Medulla oblongata (tissue), 1 donor: ENCODE measurements around the gene PITPNM1.

Experiments
- DNase-seq: peaks from one replicate; pipeline ENCODE4 v3.0.0-alpha.2; 2015; ENCODE audit errors: extremely low spot score

PITPNM1 gene

DNA sequence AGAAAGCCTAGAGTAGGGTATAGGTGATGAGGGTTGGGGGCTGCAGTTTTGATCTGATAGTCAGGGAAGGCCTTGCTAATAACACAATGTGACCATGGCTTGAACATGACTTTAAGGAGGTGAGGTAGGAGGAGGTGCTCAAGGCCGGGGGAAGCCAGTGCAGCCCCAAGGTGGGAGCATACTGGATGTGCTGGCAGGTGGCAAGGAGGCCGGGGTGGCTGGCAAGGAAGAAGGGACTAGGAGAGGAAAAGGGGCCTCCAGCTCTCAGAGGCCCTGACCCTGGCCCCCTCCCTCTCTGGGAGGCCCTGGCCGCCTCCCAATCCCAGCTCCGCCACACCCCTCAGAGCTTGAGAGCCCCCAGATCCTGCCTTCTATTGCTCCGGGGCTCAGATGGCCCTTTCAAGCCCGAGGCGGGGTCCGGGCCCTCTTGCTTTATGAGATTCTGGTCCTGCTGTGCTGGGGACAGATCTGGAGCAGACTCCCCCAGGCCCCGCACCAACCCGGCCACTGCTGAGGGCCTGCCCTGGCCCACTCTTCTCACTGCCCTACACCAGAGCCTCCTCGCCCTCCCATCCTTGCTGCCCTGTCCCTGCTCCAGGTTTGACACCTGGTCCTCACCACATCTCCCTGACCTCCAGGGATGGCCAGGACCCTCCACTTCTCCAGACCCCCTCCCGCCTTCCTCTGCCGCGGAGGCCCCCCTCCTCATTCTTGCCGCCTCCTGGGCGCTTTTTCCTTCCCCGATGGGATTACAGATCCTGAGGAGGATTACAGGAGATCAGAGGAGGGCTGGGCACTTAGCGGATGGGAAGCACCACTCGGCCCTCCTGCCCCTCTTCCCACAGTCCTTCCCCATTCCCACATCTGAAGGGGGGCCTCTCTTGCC, 1.8 kb downstream of the PITPNM1 start:
- no peak for DNase-seq

DNA sequence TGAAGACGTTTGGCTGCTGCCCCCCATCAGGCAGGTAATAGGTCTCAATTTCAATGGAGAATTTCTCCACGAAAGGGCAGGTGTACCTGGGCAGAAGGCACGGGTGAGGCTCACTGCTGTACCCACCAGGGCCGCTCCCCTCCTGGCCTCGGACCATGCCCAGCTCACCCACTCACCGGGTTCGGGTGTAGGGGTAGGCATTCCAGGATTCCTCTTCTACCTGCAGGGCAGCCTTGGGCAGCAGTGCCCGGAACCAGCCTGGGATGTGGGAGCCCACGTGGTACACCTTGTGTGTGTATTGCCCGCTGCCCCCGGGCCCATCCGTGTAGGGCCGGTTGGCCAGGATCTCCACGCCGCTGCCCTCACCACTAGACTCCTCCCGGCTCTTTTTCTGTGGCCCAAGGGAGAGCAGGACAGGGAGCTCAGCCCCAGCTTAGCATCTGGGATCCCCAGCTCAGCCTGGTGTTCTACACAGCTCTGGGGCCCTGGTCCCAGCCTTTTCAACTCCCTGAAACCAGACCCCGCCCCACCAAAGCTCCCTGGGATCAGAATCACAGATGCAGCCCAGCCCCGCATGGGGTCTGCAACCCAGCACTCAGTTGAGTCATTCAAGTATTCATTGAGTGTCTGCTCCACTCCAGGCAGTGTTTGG, 2.7 kb downstream of the PITPNM1 start:
- no peak for DNase-seq

DNA sequence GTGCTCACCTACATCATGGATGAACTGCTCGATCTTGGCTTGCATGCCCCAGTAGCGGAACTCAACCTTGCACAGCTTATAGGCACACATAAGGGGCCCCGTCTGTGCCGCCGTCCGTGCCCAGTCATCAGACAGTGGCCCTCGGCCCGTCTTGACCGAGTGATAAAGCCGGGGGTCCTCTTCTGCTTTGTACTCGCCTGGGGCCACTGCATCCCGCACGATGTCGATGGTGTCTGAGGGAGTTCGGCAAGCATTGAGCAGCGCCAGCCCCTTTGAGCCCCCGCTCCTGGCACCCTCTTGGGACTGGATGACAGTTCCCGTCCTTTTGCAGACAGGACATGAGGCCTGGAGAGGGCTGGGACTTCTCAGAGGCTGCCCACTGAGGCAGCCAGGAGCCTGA, 3.3 kb downstream of the PITPNM1 start:
- DNase-seq, result no peak

DNA sequence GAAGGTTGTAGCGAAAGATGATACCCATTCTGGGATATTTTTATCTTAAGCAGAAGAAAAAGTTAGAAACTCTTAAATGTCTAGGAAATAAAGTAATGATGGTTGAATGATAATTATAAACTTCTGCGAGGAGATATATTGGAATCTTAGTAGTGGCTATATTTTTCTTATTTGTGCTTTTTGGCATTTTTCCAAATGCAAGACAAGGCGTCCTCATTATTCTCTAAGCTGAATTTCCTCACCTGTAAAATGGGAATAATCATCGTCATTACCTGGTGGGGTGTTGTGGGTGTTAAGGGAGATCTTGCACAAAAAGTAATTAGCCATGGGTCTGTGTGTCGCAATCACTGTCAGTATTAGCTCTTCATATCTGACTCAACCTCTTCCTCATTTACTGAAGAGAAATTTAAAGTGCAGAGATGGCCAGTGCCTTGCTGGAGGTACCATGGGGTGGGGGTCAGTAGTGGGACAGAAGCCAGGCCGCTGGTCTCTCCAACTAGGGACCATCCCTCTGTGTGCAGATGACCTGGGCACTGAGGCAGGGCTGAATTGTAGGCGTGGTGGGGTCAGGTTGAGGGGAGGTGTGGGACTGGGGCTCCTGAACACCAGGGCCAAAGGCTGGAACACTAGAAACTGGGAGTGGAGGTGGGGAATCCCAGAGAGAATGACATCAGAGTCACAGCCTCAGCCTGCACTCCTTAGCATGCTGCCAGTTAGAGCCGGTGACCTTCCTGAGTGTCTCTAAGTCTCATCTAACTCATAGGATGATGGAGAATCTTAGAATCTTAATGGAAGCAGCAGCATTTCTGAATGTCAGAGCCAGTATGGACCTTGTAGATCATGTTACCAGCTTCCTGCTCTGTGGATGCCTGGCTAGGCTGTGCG, 4.1 kb downstream of the PITPNM1 start:
- no peak for DNase-seq

DNA sequence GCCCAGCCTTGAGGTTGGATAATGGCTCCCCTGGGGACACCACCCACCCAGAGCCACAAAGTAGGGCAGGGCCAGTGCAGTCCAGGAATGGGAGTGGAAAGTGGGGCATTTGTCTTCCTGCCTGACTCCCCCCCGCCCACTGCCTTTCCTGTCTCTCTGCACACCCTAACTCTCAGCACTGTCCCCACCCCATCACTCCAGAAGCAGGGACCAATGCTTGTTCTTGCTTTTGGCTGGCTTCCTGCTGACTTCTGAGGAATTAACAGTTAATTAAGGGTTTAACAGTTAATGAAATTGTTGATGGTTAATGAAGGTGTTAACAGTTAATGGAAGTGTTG, 4.7 kb downstream of the PITPNM1 start:
- DNase-seq, result no peak

DNA sequence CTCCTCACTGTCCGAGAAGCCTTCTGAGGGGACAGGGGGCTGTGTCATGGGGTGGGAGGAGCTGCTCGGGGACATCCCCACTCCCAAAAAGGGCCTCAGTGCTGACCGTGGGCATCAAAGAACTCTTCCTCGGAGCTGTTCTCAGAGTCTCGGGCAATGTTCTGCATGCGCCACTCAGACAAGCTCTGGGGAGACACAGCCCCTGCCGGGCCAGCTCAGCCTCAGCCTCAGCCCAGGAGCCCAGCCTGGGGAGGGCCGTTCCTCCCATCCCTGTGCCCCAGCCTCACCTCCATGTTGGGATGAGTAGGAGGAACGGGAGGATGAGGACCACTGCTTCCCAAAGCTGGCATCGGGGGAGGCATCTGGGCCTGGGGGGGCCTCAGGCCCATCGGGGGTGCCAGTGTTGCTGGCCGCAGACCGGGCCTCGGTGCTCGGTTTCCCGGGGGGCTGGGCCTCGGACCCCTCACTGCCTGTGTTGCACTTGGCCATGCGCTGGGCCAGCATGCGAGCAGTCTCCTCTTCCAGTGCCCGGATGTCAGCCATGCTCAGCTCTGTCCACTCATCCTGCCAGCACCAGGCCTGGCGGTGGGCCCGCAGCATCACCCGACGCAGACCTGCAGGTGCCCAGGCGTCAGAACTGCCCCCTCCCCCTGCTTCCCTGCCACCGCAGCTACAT, 5.2 kb downstream of the PITPNM1 start:
- DNase-seq, result no peak

DNA sequence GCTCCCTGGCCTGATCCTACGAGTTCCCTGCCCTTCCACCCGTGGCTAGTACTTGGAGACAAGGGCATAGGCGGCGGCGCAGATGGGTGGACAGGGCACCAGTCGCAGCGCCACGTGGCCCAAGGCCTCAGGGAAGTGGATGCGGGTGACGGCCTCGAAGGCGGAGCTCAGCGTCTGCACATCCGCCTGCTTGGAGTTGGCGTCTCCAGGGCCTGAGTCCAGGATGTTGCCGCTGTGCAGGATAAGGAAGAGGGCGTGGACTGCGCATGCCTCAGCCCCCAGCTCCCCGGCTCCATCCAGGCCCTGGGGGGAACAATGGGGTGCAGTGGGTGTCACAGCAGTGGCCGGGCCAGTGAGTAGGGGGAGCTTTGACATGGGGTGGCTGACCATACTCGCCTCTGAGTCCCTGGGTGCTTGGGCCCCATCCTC, 6.6 kb downstream of the PITPNM1 start:
- no peak for DNase-seq

DNA sequence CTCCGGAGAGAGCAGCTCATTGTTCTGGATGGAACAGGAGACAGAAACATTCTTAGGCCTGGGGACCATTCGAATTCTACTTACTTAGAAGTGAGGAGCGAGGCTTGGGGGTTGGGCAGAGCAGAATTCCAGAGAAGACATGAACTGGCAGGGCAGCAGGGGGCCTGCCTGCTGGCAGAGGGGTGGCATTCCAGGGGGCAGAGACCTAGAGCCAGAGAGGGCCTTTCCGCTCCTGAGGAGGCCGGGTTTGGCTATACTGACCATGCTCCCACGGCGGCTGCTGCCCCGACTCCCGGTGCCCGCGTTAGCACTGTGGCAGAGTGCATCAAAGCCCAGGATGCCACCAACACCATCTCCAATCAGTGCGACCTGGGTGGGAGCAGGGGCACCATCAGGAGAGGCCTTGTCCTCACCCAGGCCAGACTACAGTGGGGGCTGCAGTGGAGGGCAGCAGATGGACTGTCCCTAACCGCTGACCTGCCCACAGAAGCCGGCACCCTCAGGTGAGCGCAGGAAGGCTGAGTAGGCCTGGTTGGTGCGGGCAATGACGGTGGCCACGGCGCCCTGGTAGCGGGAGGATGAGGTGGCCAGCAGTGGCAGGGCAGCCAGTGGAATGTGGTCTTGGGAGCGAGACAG, 7.4 kb downstream of the PITPNM1 start:
- DNase-seq, result no peak

DNA sequence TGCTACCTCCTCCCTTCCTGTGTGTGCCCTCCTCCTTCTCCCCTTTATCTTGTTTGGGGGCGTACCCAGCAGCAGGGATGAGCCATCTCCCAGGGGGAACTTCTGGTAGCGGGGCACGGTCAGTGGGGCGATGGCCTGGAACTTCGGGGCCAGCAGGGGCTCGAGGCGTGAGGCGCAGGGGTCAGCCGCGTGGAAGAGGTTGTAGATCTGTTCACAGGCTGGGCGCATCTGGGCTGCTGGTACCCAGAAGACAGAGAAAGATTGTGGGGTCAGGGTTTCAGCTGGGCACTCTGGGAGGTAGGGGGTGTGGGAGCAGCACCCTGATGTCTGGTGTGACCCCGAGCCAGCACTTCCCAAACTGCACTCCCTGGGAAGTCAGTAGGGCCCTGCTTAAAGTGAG, 9.1 kb downstream of the PITPNM1 start:
- no peak for DNase-seq

DNA sequence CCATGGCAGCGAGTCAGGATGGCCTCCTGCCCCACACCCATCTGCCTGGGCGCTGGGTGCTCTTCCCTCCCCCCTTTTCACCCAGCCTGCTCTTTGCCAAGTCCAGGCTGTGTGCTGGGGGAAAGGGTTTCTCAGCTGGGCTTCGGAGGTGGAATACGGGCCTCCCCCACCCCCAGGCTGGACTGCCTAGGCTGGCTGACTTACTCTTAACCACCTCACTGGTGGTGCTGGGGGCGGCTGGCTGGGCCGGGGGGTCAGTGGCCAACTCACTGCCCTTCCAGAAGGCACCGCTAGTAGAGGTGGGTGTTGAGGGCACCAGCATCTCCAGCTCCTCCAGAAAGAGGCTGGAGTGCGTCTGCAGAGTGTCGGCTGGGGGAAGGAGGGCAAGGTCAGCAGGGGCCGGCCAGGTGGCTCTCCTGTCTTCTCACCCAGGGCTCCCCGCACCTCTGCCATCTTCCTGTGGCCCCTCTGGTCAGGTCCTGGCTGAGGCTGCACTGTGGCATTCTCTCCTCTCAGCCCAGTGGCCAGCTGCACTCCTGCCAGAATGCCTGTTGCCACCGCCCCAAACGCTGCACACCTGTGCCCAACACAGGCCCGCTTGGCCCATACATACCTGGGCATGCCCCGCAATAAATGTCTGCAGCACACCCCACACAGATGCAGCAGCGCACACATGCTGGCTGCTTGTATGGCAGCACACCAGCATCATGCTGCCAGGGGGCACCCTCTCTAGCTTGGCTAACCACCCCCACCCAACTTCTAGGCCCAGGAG, 9.7 kb downstream of the PITPNM1 start:
- DNase-seq, result no peak

DNA sequence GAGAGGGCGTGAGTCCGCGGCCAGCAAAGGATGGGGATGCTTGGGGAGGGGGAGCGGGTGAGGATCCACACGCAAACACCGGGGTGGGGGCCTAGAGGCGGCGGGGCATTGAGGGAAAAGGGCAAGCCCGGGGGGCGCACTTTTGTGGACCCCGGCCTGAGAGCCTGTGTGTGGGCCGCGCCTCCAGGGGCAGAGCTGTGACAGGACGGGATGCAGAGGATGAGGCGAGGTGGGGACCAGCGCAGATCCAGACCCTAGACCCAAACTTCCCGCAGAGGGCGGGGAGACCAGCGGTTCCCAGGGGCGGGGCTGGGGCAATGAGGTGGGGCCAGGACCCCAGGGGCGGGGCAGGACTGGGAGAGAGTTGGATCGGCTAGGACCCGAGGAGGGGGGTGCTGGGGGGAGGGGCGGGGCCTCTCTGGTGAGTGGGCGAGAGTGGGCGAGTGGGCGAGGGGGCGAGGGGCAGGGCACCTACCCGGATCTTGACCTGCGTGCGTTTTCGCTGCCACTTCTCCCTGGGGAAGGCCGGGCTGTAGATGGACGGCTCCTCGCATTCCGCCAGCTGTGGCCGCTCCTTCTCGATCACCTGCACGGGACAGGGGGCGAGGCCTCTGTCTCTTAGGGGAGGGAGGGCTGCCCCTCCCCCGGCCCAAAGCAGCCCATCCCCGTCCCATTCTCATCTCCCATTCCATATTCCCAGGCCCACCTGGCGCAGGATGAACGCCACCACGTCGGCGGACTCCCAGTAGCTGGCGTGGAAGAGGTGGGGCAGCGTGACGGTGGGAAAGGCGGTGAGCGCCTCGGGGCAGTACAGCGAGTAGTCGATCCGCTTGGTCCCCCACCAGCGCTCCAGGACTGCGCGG, 10.6 kb downstream of the PITPNM1 start:
- no peak for DNase-seq

DNA sequence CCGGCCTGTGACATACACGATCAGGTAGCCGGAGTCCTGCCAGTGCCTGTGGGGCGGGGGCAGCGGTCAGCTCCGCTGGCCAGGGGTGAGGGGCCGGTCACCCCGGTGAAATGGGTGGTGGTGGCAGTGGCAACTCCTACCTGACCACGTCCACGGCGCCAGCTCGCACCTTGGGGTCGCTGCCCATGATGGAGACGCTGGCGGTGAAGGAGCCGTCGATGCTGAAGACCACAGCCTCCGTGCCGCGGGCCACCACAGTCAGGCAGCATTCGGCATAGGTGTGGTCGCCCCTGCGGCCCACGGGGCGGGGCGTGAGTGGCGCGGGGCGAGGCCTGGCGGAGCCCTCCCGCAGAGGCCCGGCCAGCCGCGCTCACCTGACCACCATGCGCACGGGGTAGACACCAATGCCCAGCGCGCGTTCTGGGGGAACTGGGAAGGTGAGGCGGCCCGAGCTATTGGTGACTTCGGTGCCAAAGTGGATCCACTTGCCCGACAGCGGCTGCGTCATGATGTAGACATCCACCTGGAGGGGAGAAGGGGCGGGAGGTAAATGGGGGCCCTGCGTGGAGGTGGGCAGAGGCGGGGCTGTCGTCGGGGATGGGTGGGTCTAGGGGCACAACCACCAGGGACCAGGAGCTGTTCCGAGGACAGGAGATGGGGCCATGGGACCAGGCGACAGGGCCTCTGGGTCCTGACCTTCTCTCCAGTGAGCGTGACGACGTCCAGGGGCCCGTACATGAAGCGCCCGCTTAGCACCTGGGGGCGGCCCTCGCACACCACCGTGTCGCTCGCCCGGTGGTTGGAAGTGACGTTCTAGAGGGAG, 11.4 kb downstream of the PITPNM1 start:
- DNase-seq, result no peak

DNA sequence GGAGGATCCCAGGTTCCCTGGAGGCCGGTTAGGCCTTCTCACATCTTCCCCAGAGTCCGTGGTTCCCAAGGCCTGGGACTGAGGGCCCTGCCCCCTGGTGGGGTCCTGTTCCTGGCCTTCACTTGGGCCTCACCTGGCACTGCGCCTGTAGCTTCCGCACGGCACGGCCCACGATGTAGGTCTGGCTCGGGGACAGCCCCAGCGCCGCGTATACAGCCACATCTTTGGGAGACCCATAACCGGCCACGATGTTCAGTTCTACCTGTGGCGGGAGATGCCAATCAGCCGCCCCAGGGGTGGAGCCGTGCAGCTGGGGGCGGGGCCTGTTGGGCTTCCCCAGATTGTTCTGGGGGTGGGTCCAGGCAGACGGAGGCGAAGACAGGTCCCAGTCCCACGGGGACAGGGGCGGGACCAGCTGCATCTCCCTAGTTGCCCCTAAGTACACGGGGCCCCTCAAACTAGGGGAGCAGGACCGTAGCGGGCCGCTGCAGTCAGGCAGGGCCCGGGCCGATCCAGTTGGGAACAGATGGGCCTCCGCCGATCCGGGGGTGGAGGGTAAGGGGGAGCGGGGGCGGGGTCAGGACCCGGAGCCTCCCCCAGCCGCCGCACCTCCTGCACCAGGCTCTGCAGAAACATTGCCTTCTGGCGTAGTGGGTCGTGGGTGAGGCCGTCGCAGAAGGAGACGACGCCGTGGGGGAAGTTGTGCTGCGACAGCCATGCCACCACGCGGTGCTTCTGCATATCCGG, 12.2 kb downstream of the PITPNM1 start:
- no peak for DNase-seq

DNA sequence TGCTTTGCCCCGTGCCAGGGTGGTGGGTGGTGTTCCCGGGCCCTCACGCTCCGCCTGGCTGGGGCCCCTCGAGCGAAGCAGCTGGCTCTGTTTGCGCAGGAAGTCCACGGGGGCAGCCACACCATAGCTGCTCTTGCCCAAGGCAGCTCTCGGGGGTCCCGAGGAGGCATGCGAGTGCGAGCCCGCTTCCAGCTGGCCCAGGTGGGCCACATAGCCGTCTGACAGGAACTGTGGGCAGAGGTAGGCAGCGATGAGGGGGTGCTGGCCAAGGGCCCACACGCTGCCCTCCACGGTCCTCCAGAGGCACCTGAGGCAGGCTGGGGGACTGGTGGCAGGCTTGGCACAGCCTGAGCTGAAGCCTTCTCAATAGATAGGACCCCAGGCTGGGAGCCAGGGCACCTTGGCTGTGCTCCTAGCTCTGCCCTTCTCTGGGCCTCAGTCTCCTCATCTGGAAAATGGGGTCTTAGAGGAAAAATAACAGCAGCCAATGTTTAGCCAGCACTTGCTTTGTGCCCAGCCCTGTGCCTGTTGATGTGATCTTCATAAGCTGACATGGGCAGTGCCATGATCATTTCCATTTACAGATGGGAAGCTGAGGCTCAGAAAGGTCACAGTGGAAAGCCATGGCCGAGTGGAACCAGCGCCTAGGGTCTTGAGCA, 13.0 kb downstream of the PITPNM1 start:
- no peak for DNase-seq

DNA sequence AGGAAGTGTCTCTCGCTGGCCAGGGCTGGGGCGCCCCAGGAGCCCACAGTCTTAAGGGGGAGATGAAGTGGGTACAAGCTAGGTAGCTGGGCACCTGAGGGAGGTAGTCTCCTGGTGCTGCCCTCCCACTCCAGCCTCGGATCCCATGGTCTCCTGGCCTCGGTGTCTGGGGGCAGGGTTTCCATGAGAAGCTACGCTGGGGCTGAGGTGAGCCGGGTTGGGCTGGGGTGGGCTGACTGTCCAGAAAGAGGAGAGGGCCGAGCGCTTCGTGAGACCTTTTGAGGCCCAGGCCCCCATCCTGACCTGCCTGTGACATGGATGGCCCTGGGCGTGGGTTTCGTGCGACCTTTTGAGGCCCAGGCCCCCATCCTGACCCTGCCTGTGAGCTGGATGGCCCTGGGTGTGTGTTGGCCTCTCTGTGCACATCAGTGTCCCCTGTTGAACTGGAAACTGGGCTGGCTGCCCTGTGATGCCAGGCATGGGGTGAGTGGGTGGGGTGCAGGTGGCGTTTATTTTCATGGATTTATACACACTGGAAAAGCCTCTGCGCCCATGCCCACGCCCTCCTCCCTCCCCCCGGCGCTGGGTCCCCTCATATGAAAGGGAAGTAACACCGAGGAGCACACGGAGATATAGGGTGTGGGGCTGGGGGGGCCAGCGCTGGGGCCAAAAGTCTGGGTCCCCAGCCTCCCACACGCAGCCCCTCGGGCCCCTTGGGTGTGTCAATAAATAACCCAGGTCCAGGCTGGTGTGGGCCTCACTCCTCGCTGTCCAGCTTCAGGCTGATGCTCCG, 13.7 kb downstream of the PITPNM1 start:
- DNase-seq, result no peak

DNA sequence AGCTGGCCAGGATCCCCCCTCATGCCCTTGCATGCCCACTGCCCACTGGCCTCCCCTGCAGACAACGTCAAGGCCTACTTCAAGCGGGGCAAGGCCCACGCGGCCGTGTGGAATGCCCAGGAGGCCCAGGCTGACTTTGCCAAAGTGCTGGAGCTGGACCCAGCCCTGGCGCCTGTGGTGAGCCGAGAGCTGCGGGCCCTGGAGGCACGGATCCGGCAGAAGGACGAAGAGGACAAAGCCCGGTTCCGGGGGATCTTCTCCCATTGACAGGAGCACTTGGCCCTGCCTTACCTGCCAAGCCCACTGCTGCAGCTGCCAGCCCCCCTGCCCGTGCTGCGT, 14.5 kb downstream of the PITPNM1 start:
- no peak for DNase-seq
